Natural killer cell (primary cell): ENCODE data around the gene R3HDM1. TPM values are rescaled to one million over a fixed set of nuclear protein-coding genes. Genes with fewer than 3 reads are reported as not detected.

Experiments
- ATAC-seq, 3 donors: fragments of 150-1000 bp in 2 of 3; fragments of 200-7000 bp in 1 of 3; cut with Tn5 transposase; 1 replicate in 1 of 3; 2 replicates in 2 of 3; pipeline ENCODE4 v1.10.0; 2021; ENCODE audit warnings: mild to moderate bottlenecking in 2 of 3, moderate library complexity in 2 of 3
- DNase-seq, 2 donors: peaks; one replicate each; pipeline versions ENCODE4 v3.0.0 to v3.0.0-alpha.2; 2013 to 2021; ENCODE audit warnings: mixed read lengths in 1 of 2
- H3K27ac ChIP-seq: one replicate; pipeline ENCODE4 v1.5.1; 2013; ENCODE audit warnings: mild to moderate bottlenecking, low read length
- H3K27me3 ChIP-seq: one replicate; pipeline ENCODE4 v1.6.1; 2013; ENCODE audit warnings: low read length; ENCODE audit not compliant: control insufficient read depth, insufficient read depth
- H3K36me3 ChIP-seq: one replicate; pipeline ENCODE4 v1.6.1; 2013; ENCODE audit warnings: low read length; ENCODE audit not compliant: control insufficient read depth, insufficient read depth
- H3K4me1 ChIP-seq: one replicate; pipeline ENCODE4 v1.6.1; 2013; ENCODE audit warnings: low read length; ENCODE audit not compliant: control insufficient read depth, insufficient read depth
- H3K4me3 ChIP-seq: one replicate; pipeline ENCODE4 v1.5.1; 2013; ENCODE audit warnings: low read length
- H3K9me3 ChIP-seq: one replicate; pipeline ENCODE4 v1.6.1; 2013; ENCODE audit warnings: low read length; ENCODE audit not compliant: control insufficient read depth, insufficient read depth
- H3K27ac Mint-ChIP-seq, 2 donors: one replicate each; pipeline ENCODE4 v1.8.0; 2022; ENCODE audit warnings: mild to moderate bottlenecking in 2 of 2, mixed read lengths in 2 of 2, moderate library complexity in 1 of 2
- H3K27me3 Mint-ChIP-seq, 2 donors: one replicate each; pipeline ENCODE4 v1.8.0; 2022; ENCODE audit warnings: low read depth in 2 of 2, mixed read lengths in 2 of 2
- H3K36me3 Mint-ChIP-seq: one replicate; pipeline ENCODE4 v1.8.0; 2022; ENCODE audit warnings: mixed read lengths
- H3K4me1 Mint-ChIP-seq, 2 donors: one replicate each; pipeline ENCODE4 v1.8.0; 2022; ENCODE audit warnings: mixed read lengths in 2 of 2
- H3K4me3 Mint-ChIP-seq: one replicate; pipeline ENCODE4 v1.8.0; 2022; ENCODE audit warnings: mild to moderate bottlenecking, moderate library complexity, mixed read lengths
- H3K9me3 Mint-ChIP-seq, 2 donors: one replicate each; pipeline ENCODE4 v1.8.0; 2022; ENCODE audit warnings: mixed read lengths in 2 of 2
- WGBS: methylation state at CpG from one replicate; pipeline ENCODE4 v1.1.7; 2013; ENCODE audit warnings: missing lambda C conversion rate; ENCODE audit not compliant: insufficient coverage; 5-methylcytosine and 5-hydroxymethylcytosine counted together
- intact Hi-C: fragments of 100-400 bp; cut with micrococcal nuclease; formaldehyde crosslinking; loops from one replicate; pipeline ENCODE4 v1.14.2; 2022
- total RNA-seq, 4 donors: library from RNA; stranded (reverse); fragments of 120-200 nt in 1 of 4; gene quantifications; one replicate each; pipeline versions ENCODE4 v1.2.3 to v1.2.4, GENCODE V29; 2013 to 2022
- TF ChIP-seq, protein P1 (sequence below): fragments of 200-600 bp; IDR thresholded peaks from one replicate; pipeline ENCODE4 v1.8.0; 2022; ENCODE audit warnings: antibody characterized with exemption

R3HDM1 gene
- total RNA-seq, 3 donors from 2014 or later (not counting 1 experiment from before 2014, with no cell fraction given) = 34.9 to 48.6 (median 39.7) TPM

DNA sequence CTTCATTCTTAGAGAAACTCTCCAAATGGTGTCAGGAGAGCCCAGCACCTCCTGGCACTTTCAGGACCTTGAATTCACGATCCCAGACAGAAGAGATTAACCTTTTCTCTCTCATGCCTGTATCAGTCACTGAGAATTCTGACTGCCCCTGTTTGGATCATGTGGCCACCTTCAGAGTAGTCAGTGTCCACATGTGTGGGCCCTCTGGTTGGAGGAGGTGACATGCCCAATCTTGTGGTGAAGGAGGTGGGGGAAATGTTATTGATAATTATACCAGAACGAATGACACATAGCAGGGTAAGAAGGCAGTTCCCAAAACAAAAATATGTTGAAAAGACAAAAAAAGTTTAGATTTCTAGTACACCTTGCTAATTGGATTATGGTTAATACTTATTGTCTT lies 242.0 kb downstream of the R3HDM1 start:
- H3K36me3 ChIP-seq = peaks cover 83% of the 10 kb centered on the region
- Mint-ChIP-seq H3K36me3 (peaks cover 16% of the 10 kb centered on the region), H3K27me3 (no peaks in the 10 kb centered on the region), H3K4me1 (peaks cover 0 to 8% of the 10 kb centered on the region in 2 donors), H3K4me3 (no peak overlapping the region), H3K9me3 (no peaks in the 10 kb centered on the region), H3K27ac (no peak overlapping the region)
- ATAC-seq = no peak
- no peak for DNase-seq
- 86% methylated on average over 2 of the region's 2 CpGs for WGBS
- no peak overlapping the region for H3K27ac ChIP-seq
- TF ChIP-seq, protein P1, sequence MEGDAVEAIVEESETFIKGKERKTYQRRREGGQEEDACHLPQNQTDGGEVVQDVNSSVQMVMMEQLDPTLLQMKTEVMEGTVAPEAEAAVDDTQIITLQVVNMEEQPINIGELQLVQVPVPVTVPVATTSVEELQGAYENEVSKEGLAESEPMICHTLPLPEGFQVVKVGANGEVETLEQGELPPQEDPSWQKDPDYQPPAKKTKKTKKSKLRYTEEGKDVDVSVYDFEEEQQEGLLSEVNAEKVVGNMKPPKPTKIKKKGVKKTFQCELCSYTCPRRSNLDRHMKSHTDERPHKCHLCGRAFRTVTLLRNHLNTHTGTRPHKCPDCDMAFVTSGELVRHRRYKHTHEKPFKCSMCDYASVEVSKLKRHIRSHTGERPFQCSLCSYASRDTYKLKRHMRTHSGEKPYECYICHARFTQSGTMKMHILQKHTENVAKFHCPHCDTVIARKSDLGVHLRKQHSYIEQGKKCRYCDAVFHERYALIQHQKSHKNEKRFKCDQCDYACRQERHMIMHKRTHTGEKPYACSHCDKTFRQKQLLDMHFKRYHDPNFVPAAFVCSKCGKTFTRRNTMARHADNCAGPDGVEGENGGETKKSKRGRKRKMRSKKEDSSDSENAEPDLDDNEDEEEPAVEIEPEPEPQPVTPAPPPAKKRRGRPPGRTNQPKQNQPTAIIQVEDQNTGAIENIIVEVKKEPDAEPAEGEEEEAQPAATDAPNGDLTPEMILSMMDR = no peak
- H3K4me1 ChIP-seq = no peaks in the 10 kb centered on the region
- no peak overlapping the region for H3K4me3 ChIP-seq
- intact Hi-C loops = no loop called here
- no peaks in the 10 kb centered on the region for H3K9me3 ChIP-seq
- H3K27me3 ChIP-seq = no peaks in the 10 kb centered on the region

DNA sequence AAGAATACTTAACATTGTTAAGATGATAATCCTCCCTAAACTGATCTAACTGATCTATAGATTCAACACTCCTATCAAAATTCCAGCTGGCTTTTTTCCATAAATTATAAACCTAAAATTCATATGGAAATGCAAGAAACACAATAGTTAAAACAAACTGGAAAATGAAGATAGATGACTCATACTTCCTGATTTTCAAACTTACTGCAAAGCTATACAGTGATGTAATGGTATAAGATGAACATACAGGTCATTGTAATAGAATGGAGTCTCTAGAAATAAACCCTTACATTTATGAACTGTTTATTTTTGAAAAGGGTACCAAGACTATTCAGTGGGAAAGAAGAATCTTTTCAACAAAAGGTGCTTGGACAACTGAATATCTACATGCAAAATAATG lies 242.6 kb downstream of the R3HDM1 start:
- H3K4me1 ChIP-seq = no peaks in the 10 kb centered on the region
- H3K4me3 ChIP-seq = no peak overlapping the region
- H3K36me3 ChIP-seq = peaks cover 86% of the 10 kb centered on the region
- intact Hi-C loops = no loop called here
- no peaks in the 10 kb centered on the region for H3K9me3 ChIP-seq
- peaks cover 0 to 8% of the 10 kb centered on the region in 2 donors for H3K4me1 Mint-ChIP-seq
- peaks cover 16% of the 10 kb centered on the region for H3K36me3 Mint-ChIP-seq
- TF ChIP-seq, protein P1 = no peak
- no peaks in the 10 kb centered on the region for H3K27me3 Mint-ChIP-seq
- no peak for DNase-seq
- no peak overlapping the region for H3K27ac ChIP-seq
- ATAC-seq = no peak
- no peak overlapping the region for H3K4me3 Mint-ChIP-seq
- H3K9me3 Mint-ChIP-seq = no peaks in the 10 kb centered on the region
- H3K27ac Mint-ChIP-seq = no peak overlapping the region
- no peaks in the 10 kb centered on the region for H3K27me3 ChIP-seq

Other genes with a start within 250 kb of the R3HDM1 start
- gene ZRANB3, start 266 bp upstream of the R3HDM1 start, total RNA-seq = 1 to 10 TPM; 5.0 to 7.7 (median 5.3) TPM
- 100 to 1,000 TPM; 129 to 153 (median 150) TPM for gene UBXN4, start 210.4 kb downstream of the R3HDM1 start, total RNA-seq